Measurements from ENCODE around the gene GPR146.

- TF ChIP-seq POLR2A (IDR thresholded peaks at IDR 0.05; ENCODE audit: control extremely low read depth in 1 of 2, low read depth in 2 of 2, low read length in 2 of 2) (no peak), EP300 (IDR thresholded peaks at IDR 0.05; ENCODE audit: borderline replicate concordance in 1 of 2, low read depth in 2 of 2, low read length in 2 of 2) (no peak), CTCF (IDR thresholded peaks at IDR 0.05; ENCODE audit: control extremely low read depth in 1 of 3, insufficient read depth in 1 of 3, low read depth in 1 of 3, low read length in 3 of 3) (no peak)
These were observed 49.1 kb downstream of the GPR146 start for GRCh38 chr7:1093502-1093843.

Data from H1 (cell line).